Adrenal gland (tissue), 12 donors: ENCODE results near the gene TIAL1. TPM values are rescaled to one million over a fixed set of nuclear protein-coding genes. Genes with fewer than 3 reads are reported as not detected.

Experiments
- DNase-seq, 7 donors: peaks; one replicate each; pipeline ENCODE4 v3.0.0-alpha.2; 2019 to 2020
- H3K27ac ChIP-seq, 5 donors: fragments of 200-600 bp; sonication (generic) in 4 of 5; 1 replicate in 3 of 5; 2 replicates in 2 of 5; pipeline versions ENCODE4 v1.5.1 to v1.8.0; 2016 to 2020; ENCODE audit warnings: mild to moderate bottlenecking in 1 of 5
- H3K27me3 ChIP-seq: fragments of 200-600 bp; 2 replicates; pipeline ENCODE4 v1.8.0; 2021
- H3K36me3 ChIP-seq, 2 donors: fragments of 200-600 bp; replicated peaks in 1 of 2; 1 replicate in 1 of 2; 2 replicates in 1 of 2; pipeline versions ENCODE4 v1.5.1 to v1.8.0; 2018 to 2022
- H3K4me1 ChIP-seq, 2 donors: fragments of 200-600 bp; replicated peaks in 1 of 2; 1 replicate in 1 of 2; 2 replicates in 1 of 2; pipeline versions ENCODE4 v1.5.1 to v1.8.0; 2018 to 2021
- H3K4me3 ChIP-seq, 4 donors: fragments of 200-600 bp; sonication (generic) in 3 of 4; one replicate each; pipeline ENCODE4 v1.5.1; 2016 to 2018
- H3K9me3 ChIP-seq, 3 donors: fragments of 200-600 bp; sonication (generic) in 1 of 3; replicated peaks in 1 of 3; 1 replicate in 2 of 3; 2 replicates in 1 of 3; pipeline versions ENCODE4 v1.5.1 to v1.8.0; 2016 to 2021
- POLR2A ChIP-seq, 2 donors: fragments of 450-650 bp; IDR thresholded peaks; one replicate each; pipeline ENCODE4 v1.6.1; 2017; ENCODE audit warnings: antibody characterized with exemption in 2 of 2, mild to moderate bottlenecking in 2 of 2, moderate library complexity in 1 of 2
- WGBS, 4 donors: extraction: QIAGEN DNeasy Blood & Tissue Kit in 2 of 4; methylation state at CpG; one replicate each; pipeline versions ENCODE4 v1.1.5 to v1.1.7; 2013 to 2017; 5-methylcytosine and 5-hydroxymethylcytosine counted together
- intact Hi-C, 2 donors: fragments of 100-400 bp; cut with DNase I; formaldehyde crosslinking; loops; one replicate each; pipeline versions ENCODE4 v1.14.1 to v1.15.0; 2022 to 2023
- polyA plus RNA-seq, 3 donors: library from polyadenylated mRNA; stranded (reverse); fragments of 200-250 nt in 2 of 3; fragments of 350-450 nt in 1 of 3; fragmentation: Illumina TruSeq in 1 of 3; extraction: RNeasy Lipid Tissue Mini Kit (QIAGEN cat#74804) in 1 of 3; gene quantifications; one replicate each; pipeline ENCODE4 v1.2.3, GENCODE V29; 2013 to 2014
- total RNA-seq, 9 donors: library from RNA; depleted of rRNA in 4 of 9; stranded (reverse); fragments of >200 nt in 4 of 9; fragments of 120-200 nt in 1 of 9; fragmentation: NEBNext Ultra II Directional in 1 of 9; extraction: Animal tissue kit (Norgen Biotek cat#: 25700) in 1 of 9; gene quantifications; one replicate each; pipeline versions ENCODE4 v1.1.0 to v1.2.4, GENCODE V29; 2013 to 2023
- TF ChIP-seq, protein P1 (sequence below), 6 experiments: fragments of 450-650 bp in 4 of 6; fragments of 200-600 bp in 2 of 6; sonication (generic) in 1 of 6; IDR thresholded peaks; 1 replicate in 5 of 6; 2 replicates in 1 of 6; pipeline versions ENCODE4 v1.5.1 to v1.8.0; 2016 to 2021; ENCODE audit warnings: antibody characterized with exemption in 6 of 6, mild to moderate bottlenecking in 2 of 6, moderate library complexity in 1 of 6
- donor health status: healthy with polysubstance abuse.
- donor health status: Bipolar disorder and iron deficiency.
- donor health status: DM: yes; HTN: yes; CAD: no.
- donor health status: DM: no; HTN: no; CAD: no.
- donor health status: DM: no; HTN: no; CAD: no.
- donor health status: DM: yes; HTN: yes; CAD: no.

Gene TIAL1
- total and polyA plus RNA-seq, 12 donors = 30.7 to 99.8 (median 61.6) TPM

DNA sequence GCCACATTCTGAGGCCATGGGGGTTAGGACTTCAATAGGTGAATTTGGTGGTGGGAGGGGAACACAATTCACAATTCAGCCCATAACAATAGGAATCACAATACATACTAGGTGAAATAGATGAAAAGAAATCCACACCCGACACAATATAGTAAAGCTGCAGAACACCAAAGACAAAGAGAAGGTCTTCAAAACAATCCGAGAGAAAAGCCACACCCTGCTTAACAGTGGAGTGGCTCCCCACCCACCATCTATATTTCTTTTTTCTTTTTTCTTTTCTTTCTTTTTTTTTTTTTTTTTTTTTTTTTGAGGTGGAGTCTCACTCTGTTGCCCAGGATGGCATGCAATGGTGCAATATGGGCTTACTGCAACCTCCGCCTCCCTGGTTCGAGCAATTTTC lies 14.7 kb upstream of the TIAL1 start:
- Histone ChIP-seq H3K4me3 (no peak overlapping the region), H3K27ac (no peak overlapping the region), H3K9me3 (no peaks in the 10 kb centered on the region), H3K4me1 (peaks cover 0 to 8% of the 10 kb centered on the region in 2 donors), H3K36me3 (no peaks in the 10 kb centered on the region), H3K27me3 (no peaks in the 10 kb centered on the region)
- intact Hi-C loops = no loop called here
- TF ChIP-seq POLR2A (IDR thresholded peaks at IDR 0.05) = no peak
- TF ChIP-seq, protein P1, sequence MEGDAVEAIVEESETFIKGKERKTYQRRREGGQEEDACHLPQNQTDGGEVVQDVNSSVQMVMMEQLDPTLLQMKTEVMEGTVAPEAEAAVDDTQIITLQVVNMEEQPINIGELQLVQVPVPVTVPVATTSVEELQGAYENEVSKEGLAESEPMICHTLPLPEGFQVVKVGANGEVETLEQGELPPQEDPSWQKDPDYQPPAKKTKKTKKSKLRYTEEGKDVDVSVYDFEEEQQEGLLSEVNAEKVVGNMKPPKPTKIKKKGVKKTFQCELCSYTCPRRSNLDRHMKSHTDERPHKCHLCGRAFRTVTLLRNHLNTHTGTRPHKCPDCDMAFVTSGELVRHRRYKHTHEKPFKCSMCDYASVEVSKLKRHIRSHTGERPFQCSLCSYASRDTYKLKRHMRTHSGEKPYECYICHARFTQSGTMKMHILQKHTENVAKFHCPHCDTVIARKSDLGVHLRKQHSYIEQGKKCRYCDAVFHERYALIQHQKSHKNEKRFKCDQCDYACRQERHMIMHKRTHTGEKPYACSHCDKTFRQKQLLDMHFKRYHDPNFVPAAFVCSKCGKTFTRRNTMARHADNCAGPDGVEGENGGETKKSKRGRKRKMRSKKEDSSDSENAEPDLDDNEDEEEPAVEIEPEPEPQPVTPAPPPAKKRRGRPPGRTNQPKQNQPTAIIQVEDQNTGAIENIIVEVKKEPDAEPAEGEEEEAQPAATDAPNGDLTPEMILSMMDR (IDR thresholded peaks at IDR 0.05) = no peak
- WGBS, 4 donors = 71 to 85% (median 73%) methylated on average over 4 of the region's 4 CpGs
- DNase-seq = peak in 1 of 7 donors; percentile 15

DNA sequence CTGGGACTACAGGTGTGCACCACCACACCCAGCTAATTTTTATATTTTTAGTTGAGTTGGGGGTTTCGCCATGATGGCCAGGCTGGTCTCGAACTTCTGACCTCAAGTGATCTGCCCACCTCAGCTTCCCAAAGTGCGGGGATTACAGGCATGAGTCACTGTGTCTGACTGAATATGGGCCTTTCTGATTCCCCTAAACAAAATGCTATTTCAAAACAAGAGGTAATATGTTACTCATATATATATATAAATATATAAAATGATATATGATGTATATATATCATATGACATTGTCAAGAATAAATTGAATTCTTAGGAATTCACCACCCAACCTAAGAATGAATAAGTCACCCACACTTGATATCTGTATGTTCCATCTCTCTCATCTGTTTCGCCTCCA lies 12.8 kb upstream of the TIAL1 start:
- H3K27ac ChIP-seq = no peak overlapping the region
- intact Hi-C loops = loop anchor here in 1 of 2 donors (10.0 kb wide), 2 partner anchors 75 to 405 kb away; partner anchors contain the start of gene GRK5
- TF ChIP-seq, protein P1 (IDR thresholded peaks at IDR 0.05) = no peak
- TF ChIP-seq POLR2A (IDR thresholded peaks at IDR 0.05) = no peak
- no peak overlapping the region for H3K4me3 ChIP-seq
- H3K4me1 ChIP-seq = peaks cover 0 to 8% of the 10 kb centered on the region in 2 donors
- H3K9me3 ChIP-seq = no peaks in the 10 kb centered on the region
- no peaks in the 10 kb centered on the region for H3K27me3 ChIP-seq
- WGBS, 4 donors = 86 to 96% (median 92%) methylated on average over 4 of the region's 4 CpGs
- DNase-seq = peak in 1 of 7 donors; percentile 29
- H3K36me3 ChIP-seq = no peaks in the 10 kb centered on the region

DNA sequence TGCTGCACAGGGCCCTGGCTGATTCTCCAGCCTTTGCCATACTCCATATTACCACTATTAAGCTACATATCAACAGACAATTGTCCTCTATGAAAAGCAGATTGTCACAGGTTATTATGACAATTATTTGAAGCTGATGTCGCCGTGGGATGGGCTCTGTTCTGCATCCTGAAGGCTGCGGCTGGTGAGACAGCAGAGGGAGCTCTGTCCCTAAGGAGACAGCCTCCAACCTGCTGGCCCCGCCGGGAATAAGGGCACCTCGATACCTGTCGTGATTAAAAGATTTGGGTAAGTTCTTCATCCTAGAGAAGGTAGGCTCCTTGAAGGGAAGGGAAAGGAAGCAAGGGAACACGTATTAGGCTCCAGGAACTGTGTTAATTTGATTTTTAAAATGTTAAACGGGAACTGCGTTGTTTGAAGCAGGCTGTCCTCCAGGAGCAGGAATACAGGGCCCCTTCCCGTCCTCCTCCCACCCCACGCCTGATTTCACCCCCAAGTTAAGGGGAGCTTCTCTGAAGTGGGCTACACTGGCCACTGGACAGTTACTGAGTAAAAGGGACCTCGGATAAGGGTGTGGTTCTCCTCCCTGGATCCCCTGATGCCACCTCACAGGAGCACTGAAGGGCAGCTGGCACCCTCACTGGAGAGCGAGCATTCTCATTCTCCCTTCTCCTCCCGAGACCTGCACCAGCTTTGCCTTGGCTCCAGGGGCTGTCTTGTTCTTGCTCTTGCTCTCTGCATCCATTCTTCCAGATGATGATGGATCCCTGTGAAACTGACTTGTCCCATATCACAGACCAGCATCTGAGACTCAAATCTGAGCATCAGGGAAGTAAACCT lies 11.8 kb upstream of the TIAL1 start:
- no peak overlapping the region for H3K4me3 ChIP-seq
- H3K27me3 ChIP-seq = no peaks in the 10 kb centered on the region
- DNase-seq = peak; percentile 44 to 85 (median 65)
- peaks cover 0 to 8% of the 10 kb centered on the region in 2 donors for H3K4me1 ChIP-seq
- intact Hi-C loops = loop anchor here in 1 of 2 donors (10.0 kb wide), 2 partner anchors 76 to 404 kb away; partner anchors contain the start of gene GRK5
- H3K36me3 ChIP-seq = no peaks in the 10 kb centered on the region
- no peaks in the 10 kb centered on the region for H3K9me3 ChIP-seq
- H3K27ac ChIP-seq = no peak overlapping the region
- TF ChIP-seq, protein P1 (IDR thresholded peaks at IDR 0.05) = peak; percentile 38 to 72 (median 58)
- TF ChIP-seq POLR2A (IDR thresholded peaks at IDR 0.05) = no peak
- WGBS, 4 donors = 18 to 25% (median 20%) methylated on average over 15 of the region's 15 CpGs

DNA sequence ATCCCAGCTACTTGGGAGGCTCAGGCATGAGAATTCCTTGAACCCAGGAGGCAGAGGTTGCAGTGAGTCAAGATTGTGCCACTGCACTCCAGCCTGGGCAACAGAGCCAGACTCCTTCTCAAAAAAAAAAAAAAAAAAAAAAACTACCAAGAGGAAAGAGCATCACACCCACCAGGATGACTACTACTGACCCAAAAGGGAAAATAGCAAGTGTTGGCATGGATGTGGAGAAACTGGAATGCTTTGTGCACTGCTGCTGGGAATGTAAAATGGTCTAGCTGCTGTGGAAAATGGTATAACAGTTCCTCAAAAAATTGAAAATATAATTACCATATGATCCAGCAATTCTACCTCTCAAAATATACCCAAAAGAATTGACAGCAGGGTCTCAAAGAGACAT lies 7.7 kb upstream of the TIAL1 start:
- no peaks in the 10 kb centered on the region for H3K27me3 ChIP-seq
- no peak overlapping the region for H3K27ac ChIP-seq
- H3K36me3 ChIP-seq = no peaks in the 10 kb centered on the region
- intact Hi-C loops = loop anchor here in 1 of 2 donors (10.0 kb wide), 2 partner anchors 80 to 400 kb away; partner anchors contain the start of gene GRK5
- no peaks in the 10 kb centered on the region for H3K9me3 ChIP-seq
- no peak for TF ChIP-seq POLR2A (IDR thresholded peaks at IDR 0.05)
- TF ChIP-seq, protein P1 (IDR thresholded peaks at IDR 0.05) = no peak
- no peak overlapping the region for H3K4me3 ChIP-seq
- no peak for DNase-seq
- peaks cover 0 to 8% of the 10 kb centered on the region in 2 donors for H3K4me1 ChIP-seq
